Memory B cell (primary cell): ENCODE results near the gene FOXG1.

ENCODE experiments used
- ATAC-seq: fragments of 150-1000 bp; cut with Tn5 transposase; 2 replicates; pipeline ENCODE4 v1.10.0; 2021; ENCODE audit warnings: low read depth, mild to moderate bottlenecking, moderate library complexity
- DNase-seq, 2 donors: peaks; one replicate each; pipeline ENCODE4 v3.0.0; 2022; ENCODE audit warnings: low spot score in 2 of 2
- H3K27ac Mint-ChIP-seq: one replicate; pipeline ENCODE4 v1.8.0; 2022; ENCODE audit warnings: mild to moderate bottlenecking, moderate library complexity, mixed read lengths
- H3K27me3 Mint-ChIP-seq: one replicate; pipeline ENCODE4 v1.8.0; 2022; ENCODE audit warnings: mixed read lengths
- H3K36me3 Mint-ChIP-seq: one replicate; pipeline ENCODE4 v1.8.0; 2022; ENCODE audit warnings: mild to moderate bottlenecking, mixed read lengths
- H3K4me1 Mint-ChIP-seq: one replicate; pipeline ENCODE4 v1.8.0; 2022; ENCODE audit warnings: mixed read lengths
- H3K4me3 Mint-ChIP-seq: one replicate; pipeline ENCODE4 v1.8.0; 2022; ENCODE audit warnings: mild to moderate bottlenecking, moderate library complexity, mixed read lengths
- H3K9me3 Mint-ChIP-seq: one replicate; pipeline ENCODE4 v1.8.0; 2022; ENCODE audit warnings: mixed read lengths

The FOXG1 gene

GRCh38 chr14:28778138-28779117 is 11.8 kb downstream of the FOXG1 start:
- ATAC-seq (no peak), DNase-seq (no peak)
- H3K4me1 Mint-ChIP-seq: peaks cover under 1% of the 10 kb centered on the region
- H3K27ac Mint-ChIP-seq: no peak overlapping the region
- peaks cover 13% of the 10 kb centered on the region for H3K27me3 Mint-ChIP-seq
- peaks cover 2% of the 10 kb centered on the region for H3K9me3 Mint-ChIP-seq
- H3K4me3 Mint-ChIP-seq: no peak overlapping the region
- no peaks in the 10 kb centered on the region for H3K36me3 Mint-ChIP-seq

GRCh38 chr14:28779456-28779855 is 12.9 kb downstream of the FOXG1 start:
- no peak for ATAC-seq
- Mint-ChIP-seq H3K27me3 (peaks cover 15% of the 10 kb centered on the region), H3K4me3 (no peak overlapping the region), H3K36me3 (no peaks in the 10 kb centered on the region), H3K27ac (no peak overlapping the region), H3K9me3 (peaks cover 2% of the 10 kb centered on the region), H3K4me1 (no peaks in the 10 kb centered on the region)
- no peak for DNase-seq

- no peaks in the 10 kb centered on the region for H3K36me3 Mint-ChIP-seq
- DNase-seq (no peak), ATAC-seq (no peak)
- H3K9me3 Mint-ChIP-seq: peaks cover 2% of the 10 kb centered on the region
- H3K4me1 Mint-ChIP-seq: no peaks in the 10 kb centered on the region
- H3K27ac Mint-ChIP-seq: no peak overlapping the region
- H3K27me3 Mint-ChIP-seq: peaks cover 11% of the 10 kb centered on the region
- H3K4me3 Mint-ChIP-seq: no peak overlapping the region
Measured at GRCh38 chr14:28780843-28781820, 14.5 kb downstream of the FOXG1 start.

GRCh38 chr14:28782301-28782700 is 15.7 kb downstream of the FOXG1 start:
- Mint-ChIP-seq H3K4me3 (no peak overlapping the region), H3K27ac (no peak overlapping the region), H3K27me3 (peaks cover 13% of the 10 kb centered on the region), H3K4me1 (no peaks in the 10 kb centered on the region), H3K36me3 (peaks cover 2% of the 10 kb centered on the region), H3K9me3 (peaks cover 4% of the 10 kb centered on the region)
- DNase-seq (no peak), ATAC-seq (no peak)

- DNase-seq (no peak), ATAC-seq (no peak)
- Mint-ChIP-seq H3K4me3 (no peak overlapping the region), H3K27me3 (peaks cover 13% of the 10 kb centered on the region), H3K36me3 (peaks cover 2% of the 10 kb centered on the region), H3K27ac (no peak overlapping the region), H3K9me3 (peaks cover 6% of the 10 kb centered on the region), H3K4me1 (no peaks in the 10 kb centered on the region)
Measured at GRCh38 chr14:28783664-28784063, 17.1 kb downstream of the FOXG1 start.

GRCh38 chr14:28784096-28785048 is 17.8 kb downstream of the FOXG1 start:
- H3K9me3 Mint-ChIP-seq: peaks cover 6% of the 10 kb centered on the region
- ATAC-seq: no peak
- no peak overlapping the region for H3K4me3 Mint-ChIP-seq
- no peak overlapping the region for H3K27ac Mint-ChIP-seq
- peaks cover 13% of the 10 kb centered on the region for H3K27me3 Mint-ChIP-seq
- no peaks in the 10 kb centered on the region for H3K4me1 Mint-ChIP-seq
- DNase-seq: no peak
- H3K36me3 Mint-ChIP-seq: peaks cover 2% of the 10 kb centered on the region

- H3K36me3 Mint-ChIP-seq: peaks cover 2% of the 10 kb centered on the region
- no peak overlapping the region for H3K27ac Mint-ChIP-seq
- H3K4me1 Mint-ChIP-seq: no peaks in the 10 kb centered on the region
- peak overlapping the region; percentile 49 for H3K4me3 Mint-ChIP-seq
- DNase-seq (no peak), ATAC-seq (no peak)
- peaks cover 8% of the 10 kb centered on the region for H3K9me3 Mint-ChIP-seq
- H3K27me3 Mint-ChIP-seq: peaks cover 13% of the 10 kb centered on the region
Measured at GRCh38 chr14:28785096-28785952, 18.7 kb downstream of the FOXG1 start.

GRCh38 chr14:28807518-28807917 is 40.9 kb downstream of the FOXG1 start:
- no peaks in the 10 kb centered on the region for H3K4me1 Mint-ChIP-seq
- ATAC-seq (no peak), DNase-seq (no peak)
- H3K27ac Mint-ChIP-seq: no peak overlapping the region
- H3K27me3 Mint-ChIP-seq: no peaks in the 10 kb centered on the region
- H3K9me3 Mint-ChIP-seq: peaks cover 12% of the 10 kb centered on the region
- H3K4me3 Mint-ChIP-seq: no peak overlapping the region
- H3K36me3 Mint-ChIP-seq: no peaks in the 10 kb centered on the region

GRCh38 chr14:28813810-28814209 is 47.2 kb downstream of the FOXG1 start:
- peaks cover 3% of the 10 kb centered on the region for H3K9me3 Mint-ChIP-seq
- H3K36me3 Mint-ChIP-seq: no peaks in the 10 kb centered on the region
- H3K27me3 Mint-ChIP-seq: no peaks in the 10 kb centered on the region
- H3K4me3 Mint-ChIP-seq: no peak overlapping the region
- DNase-seq: no peak
- no peak for ATAC-seq
- H3K27ac Mint-ChIP-seq: no peak overlapping the region
- H3K4me1 Mint-ChIP-seq: no peaks in the 10 kb centered on the region
